GM12891 (cell line): ENCODE measurements around the gene ERFL.

Source experiments
- POLR2A ChIP-seq: IDR thresholded peaks from 2 replicates; pipeline ENCODE4 v1.6.1; 2011; ENCODE audit warnings: low read depth, low read length, control low read depth
- POLR2AphosphoS5 ChIP-seq: IDR thresholded peaks from 2 replicates; pipeline ENCODE4 v1.6.1; 2011; ENCODE audit warnings: low read depth, low read length, control low read depth
- TAF1 ChIP-seq: IDR thresholded peaks from 2 replicates; pipeline ENCODE4 v1.6.1; 2011; ENCODE audit warnings: low read depth, low read length, control low read depth

DNA sequence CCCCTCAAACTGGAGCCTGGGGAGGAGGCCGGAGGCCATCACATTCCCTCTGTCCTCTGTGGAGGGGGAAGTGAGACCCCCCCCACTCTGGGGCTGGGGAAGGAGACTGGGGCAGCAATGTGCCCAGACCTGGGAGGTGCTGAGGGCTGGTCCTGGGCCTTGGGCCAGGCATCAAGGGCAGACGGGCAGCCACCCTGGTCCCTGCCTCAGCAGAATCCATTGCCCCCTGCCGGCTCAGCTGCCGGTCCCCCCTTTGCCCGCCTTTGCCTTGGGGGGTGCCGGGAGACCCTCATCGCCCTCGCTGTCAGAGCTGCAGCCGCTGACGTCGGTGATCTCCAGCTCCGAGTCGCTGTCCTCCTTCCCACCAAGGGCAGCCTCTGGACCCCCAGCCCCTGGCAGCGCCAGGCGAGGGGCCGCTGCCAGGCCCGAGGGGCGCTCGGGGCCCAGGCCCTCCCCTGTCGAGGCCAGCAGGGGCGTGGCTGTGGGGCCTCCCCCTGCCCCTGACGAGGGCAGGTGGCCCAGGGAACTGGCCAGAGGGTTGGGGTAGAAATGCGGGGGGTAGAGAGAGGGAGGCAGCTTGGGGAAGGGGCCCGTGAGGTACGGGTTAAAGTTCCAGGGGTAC, 20.1 kb downstream of the ERFL start:
- TF ChIP-seq POLR2A (no peak), POLR2AphosphoS5 (no peak), TAF1 (no peak)
